ENCODE data around the gene OTOG.

Gene OTOG

GRCh38 chr11:17541330-17541885, 5.7 kb upstream of the OTOG start:
- no peak for DNase-seq

- no peak for DNase-seq
Measured at GRCh38 chr11:17542249-17542648, 4.8 kb upstream of the OTOG start.

- no peak for DNase-seq
Measured at GRCh38 chr11:17543041-17543440, 4.0 kb upstream of the OTOG start.

- no peak for DNase-seq
Measured at GRCh38 chr11:17543574-17544180, 3.4 kb upstream of the OTOG start.

- DNase-seq: peak; percentile 42
Measured at GRCh38 chr11:17544181-17544622, 2.9 kb upstream of the OTOG start, which contains the start of gene USH1C. Gene USH1C (minus strand): TSS chr11:17544416. CDS start chr11:17544307, 109 bp downstream.

- DNase-seq: no peak
Measured at GRCh38 chr11:17546240-17546639, 819 bp upstream of the OTOG start.

- DNase-seq: no peak
Measured at GRCh38 chr11:17547932-17548331, 873 bp downstream of the OTOG start.

- DNase-seq: no peak
Measured at GRCh38 chr11:17548444-17548843, 1.4 kb downstream of the OTOG start.

GRCh38 chr11:17550450-17551346, 3.6 kb downstream of the OTOG start:
- no peak for DNase-seq

GRCh38 chr11:17551347-17552040, 4.4 kb downstream of the OTOG start:
- DNase-seq: no peak

- no peak for DNase-seq
Measured at GRCh38 chr11:17552041-17552355, 4.9 kb downstream of the OTOG start.

- DNase-seq: no peak
Measured at GRCh38 chr11:17552392-17553248, 5.6 kb downstream of the OTOG start.

- DNase-seq: no peak
Measured at GRCh38 chr11:17553249-17553546, 6.1 kb downstream of the OTOG start.

- DNase-seq: no peak
Measured at GRCh38 chr11:17554487-17554886, 7.4 kb downstream of the OTOG start.

- no peak for DNase-seq
Measured at GRCh38 chr11:17556999-17557398, 9.9 kb downstream of the OTOG start.

- DNase-seq: no peak
Measured at GRCh38 chr11:17558025-17558780, 11.1 kb downstream of the OTOG start.

GRCh38 chr11:17558916-17559315, 11.9 kb downstream of the OTOG start:
- no peak for DNase-seq

- no peak for DNase-seq
Measured at GRCh38 chr11:17559341-17560087, 12.5 kb downstream of the OTOG start.

GRCh38 chr11:17560281-17561110, 13.4 kb downstream of the OTOG start:
- no peak for DNase-seq

GRCh38 chr11:17561111-17561415, 14.0 kb downstream of the OTOG start:
- no peak for DNase-seq

Data from stimulated activated CD4-positive, alpha-beta T cell treated with anti-CD3 and anti-CD28 coated beads, Interleukin-1b, Interleukin-23, amount 100 ng/mL, for 48 hours (primary cell).